ENCODE data around the gene SGCA. TPM values are rescaled to one million over a fixed set of nuclear protein-coding genes. Genes with fewer than 3 reads are reported as not detected.

SGCA gene
- total and polyA plus RNA-seq, 2 of the 8 experiments (the other 6 are each of a cell fraction or from before 2014, with no cell fraction given): 0.12 TPM; not detected in 1

GRCh38 chr17:50177476-50177875, 11.7 kb downstream of the SGCA start:
- Histone ChIP-seq H3K9ac (replicated peaks in 1 of 4; ENCODE audit: extremely low read depth in 1 of 4, low read depth in 3 of 4, low read length in 3 of 4) (no peak overlapping the region), H2AFZ (ENCODE audit: low read length) (no peak overlapping the region), H3K27me3 (replicated peaks in 1 of 4; ENCODE audit: control insufficient read depth in 3 of 4, extremely low read depth in 1 of 4, insufficient read depth in 3 of 4, low read length in 3 of 4) (no peaks in the 10 kb centered on the region), H3K79me2 (ENCODE audit: control insufficient read depth in 1 of 2, insufficient read depth in 2 of 2, low read length in 2 of 2) (no peaks in the 10 kb centered on the region), H3K4ac (replicated peaks; ENCODE audit: insufficient read length, low read depth, low read length) (no peak overlapping the region), H4K91ac (replicated peaks; ENCODE audit: insufficient read length, low read length) (peak overlapping the region; percentile 90), H2BK5ac (ENCODE audit: low read depth, low read length) (peak overlapping the region; percentile 89; the same call in 1 of the 2 replicates), H3K23me2 (ENCODE audit: low read depth, low read length) (no peaks in the 10 kb centered on the region), H3K23ac (ENCODE audit: insufficient read length) (no peak overlapping the region), H3K9me3 (ENCODE audit: insufficient read depth in 2 of 2, low read depth in 1 of 2, low read length in 1 of 2) (no peaks in the 10 kb centered on the region), H2BK15ac (ENCODE audit: low read length) (peak overlapping the region; percentile 1; the same call in 1 of the 2 replicates), H2BK20ac (ENCODE audit: low read length) (0 out of 2 replicates have a peak overlapping the region, but pooled peaks have one; percentile 26), H3K4me3 (ENCODE audit: extremely low read depth in 1 of 4, insufficient read depth in 2 of 4, low read depth in 3 of 4, low read length in 4 of 4) (peak overlapping the region in 1 of 4 experiments; percentile 42; a peak in 1 of 8 replicates), H4K20me1 (replicated peaks in 1 of 2; ENCODE audit: control insufficient read depth in 1 of 2, insufficient read depth in 2 of 2, low read length in 2 of 2) (no peaks in the 10 kb centered on the region), H2BK12ac (ENCODE audit: low read depth, low read length) (peak overlapping the region; percentile 39; the same call in 1 of the 2 replicates), H3K56ac (replicated peaks; ENCODE audit: insufficient read length, low read depth, low read length) (no peak overlapping the region), H3K14ac (ENCODE audit: insufficient read length) (no peak overlapping the region), H4K5ac (ENCODE audit: insufficient read length, low read depth, low read length) (peak overlapping the region; percentile 19), H3K4me1 (replicated peaks in 1 of 4; ENCODE audit: control insufficient read depth in 3 of 4, insufficient read depth in 4 of 4, low read length in 3 of 4) (peaks cover 4 to 20% (median 12%) of the 10 kb centered on the region in 4 experiments), H3K27ac (ENCODE audit: low read depth, low read length) (no peak overlapping the region), H2BK120ac (replicated peaks; ENCODE audit: low read depth, low read length) (peak overlapping the region; percentile 43), H2AK5ac (ENCODE audit: low read depth, low read length) (no peak overlapping the region), H3K79me1 (ENCODE audit: low read depth, low read length) (no peaks in the 10 kb centered on the region), H4K8ac (ENCODE audit: extremely low read depth, insufficient read depth, low read length) (no peak overlapping the region), H3K18ac (ENCODE audit: extremely low read depth, low read length) (peak overlapping the region; percentile 99; the same call in 1 of the 2 replicates), H3K4me2 (ENCODE audit: insufficient read depth in 1 of 2, low read depth in 2 of 2, low read length in 2 of 2) (peak overlapping the region; percentile 10 to 60; a peak in 3 of 4 replicates), H3K36me3 (ENCODE audit: control insufficient read depth in 2 of 4, insufficient read depth in 4 of 4, low read length in 3 of 4) (no peaks in the 10 kb centered on the region)
- DNase-seq (ENCODE audit: low read depth in 1 of 2, low spot score in 2 of 2): no peak
- POLR2A ChIA-PET (ENCODE audit: partially characterized antibody): interaction anchor here (1.1 to 2.5 kb wide), 7 partner anchors 8 to 185 kb away, joined by 3 to 9 read pairs (median 5); partner anchors contain the start of genes COL1A1 and TMEM92
- 95% methylated on average over 10 of the region's 10 CpGs; no CpG with 5 or more reads in 1 of the 2 experiments for WGBS, 2 experiments (ENCODE audit: extremely low coverage in 1 of 2, insufficient coverage in 1 of 2, insufficient read length in 1 of 2, insufficient replicate concordance in 2 of 2, low coverage in 1 of 2, low lambda C conversion rate in 2 of 2, missing lambda C conversion rate in 1 of 2)
- TF ChIP-seq SP4 (IDR thresholded peaks at IDR 0.05; ENCODE audit: low read length) (no peak), NRF1 (IDR thresholded peaks at IDR 0.05; ENCODE audit: low read depth, low read length) (no peak), FOSL1 (IDR thresholded peaks at IDR 0.05; ENCODE audit: insufficient read depth, low read depth, low read length) (no peak), KDM4A (IDR thresholded peaks at IDR 0.05; ENCODE audit: low read depth, low read length, severe bottlenecking) (no peak), GABPA (IDR thresholded peaks at IDR 0.05; ENCODE audit: borderline replicate concordance, insufficient read depth, low read length) (no peak), SP2 (IDR thresholded peaks at IDR 0.05; ENCODE audit: low read length) (no peak), SUZ12 (IDR thresholded peaks at IDR 0.05; ENCODE audit: low read length) (no peak), SIRT6 (IDR thresholded peaks at IDR 0.05; ENCODE audit: low read length) (no peak), E2F6 (IDR thresholded peaks at IDR 0.05) (no peak), KDM1A (IDR thresholded peaks at IDR 0.05; ENCODE audit: borderline replicate concordance, low read length) (no peak), POLR2A (IDR thresholded peaks at IDR 0.05; ENCODE audit: control extremely low read depth in 1 of 2, low read depth in 2 of 2, low read length in 2 of 2) (no peak), HDAC2 (IDR thresholded peaks at IDR 0.05; ENCODE audit: borderline replicate concordance in 1 of 2, low read depth in 2 of 2, low read length in 2 of 2) (no peak), SIX5 (IDR thresholded peaks at IDR 0.05; ENCODE audit: low read depth, low read length) (no peak)
- no peak for FAIRE-seq
- CTCF ChIA-PET (ENCODE audit: partially characterized antibody): interaction anchor here (0.7 to 17.0 kb wide), 25 partner anchors 8 to 185 kb away, joined by 3 to 299 read pairs (median 4); partner anchors contain the start of genes COL1A1 and SGCA
